Esophagus squamous epithelium (tissue), 4 donors: ENCODE results near the gene GAL.

Source experiments
- POLR2A ChIP-seq, 4 donors: fragments of 450-650 bp; IDR thresholded peaks; one replicate each; pipeline ENCODE4 v1.6.1; 2017; ENCODE audit warnings: antibody characterized with exemption in 4 of 4, mild to moderate bottlenecking in 4 of 4, moderate library complexity in 3 of 4
- TF ChIP-seq, protein P1 (sequence below), 6 experiments: fragments of 450-650 bp in 4 of 6; fragments of 200-600 bp in 2 of 6; sonication (generic) in 2 of 6; IDR thresholded peaks; one replicate each; pipeline ENCODE4 v1.5.1; 2016 to 2019; ENCODE audit warnings: antibody characterized with exemption in 6 of 6, mild to moderate bottlenecking in 4 of 6, moderate library complexity in 4 of 6

DNA sequence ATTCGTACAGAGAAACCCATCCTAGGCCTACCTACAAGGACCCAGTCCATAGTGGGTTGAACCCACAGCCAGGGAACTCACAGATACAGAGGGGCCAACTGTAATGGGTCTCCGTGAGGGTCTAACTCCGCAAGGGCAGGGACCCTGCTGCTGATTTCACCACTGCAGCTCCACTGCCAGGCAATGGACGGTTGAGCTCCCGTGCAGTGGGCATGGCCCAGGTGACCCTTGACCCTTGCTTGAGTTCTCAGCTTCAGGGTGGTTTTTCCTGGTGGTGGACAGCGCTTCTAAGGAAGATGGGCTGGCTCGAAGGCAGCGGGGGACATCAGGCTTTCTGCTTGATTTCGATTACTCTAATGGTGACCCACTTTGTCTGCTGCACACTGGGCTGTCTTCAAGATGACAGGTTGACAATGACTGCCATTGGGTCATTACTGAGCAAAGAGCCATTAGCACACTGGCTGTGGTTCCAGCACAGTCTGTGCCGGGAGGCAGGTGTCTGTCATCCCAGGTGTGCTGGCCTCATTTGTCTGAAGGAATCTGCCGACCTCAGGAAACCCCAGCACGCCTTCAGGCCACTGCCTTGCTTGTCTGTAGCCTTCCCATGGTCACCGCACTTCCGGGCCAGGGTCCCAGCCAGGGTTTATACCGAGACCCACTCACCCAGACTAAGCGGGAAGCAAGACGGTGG is 3.7 kb upstream of the GAL start:
- TF ChIP-seq, protein P1, sequence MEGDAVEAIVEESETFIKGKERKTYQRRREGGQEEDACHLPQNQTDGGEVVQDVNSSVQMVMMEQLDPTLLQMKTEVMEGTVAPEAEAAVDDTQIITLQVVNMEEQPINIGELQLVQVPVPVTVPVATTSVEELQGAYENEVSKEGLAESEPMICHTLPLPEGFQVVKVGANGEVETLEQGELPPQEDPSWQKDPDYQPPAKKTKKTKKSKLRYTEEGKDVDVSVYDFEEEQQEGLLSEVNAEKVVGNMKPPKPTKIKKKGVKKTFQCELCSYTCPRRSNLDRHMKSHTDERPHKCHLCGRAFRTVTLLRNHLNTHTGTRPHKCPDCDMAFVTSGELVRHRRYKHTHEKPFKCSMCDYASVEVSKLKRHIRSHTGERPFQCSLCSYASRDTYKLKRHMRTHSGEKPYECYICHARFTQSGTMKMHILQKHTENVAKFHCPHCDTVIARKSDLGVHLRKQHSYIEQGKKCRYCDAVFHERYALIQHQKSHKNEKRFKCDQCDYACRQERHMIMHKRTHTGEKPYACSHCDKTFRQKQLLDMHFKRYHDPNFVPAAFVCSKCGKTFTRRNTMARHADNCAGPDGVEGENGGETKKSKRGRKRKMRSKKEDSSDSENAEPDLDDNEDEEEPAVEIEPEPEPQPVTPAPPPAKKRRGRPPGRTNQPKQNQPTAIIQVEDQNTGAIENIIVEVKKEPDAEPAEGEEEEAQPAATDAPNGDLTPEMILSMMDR (IDR thresholded peaks at IDR 0.05), result no peak
- no peak for TF ChIP-seq POLR2A (IDR thresholded peaks at IDR 0.05)
